Osteoblast (primary cell): Measurements from ENCODE around the gene CDC25A. TPM values are rescaled to one million over a fixed set of nuclear protein-coding genes. Genes with fewer than 3 reads are reported as not detected.
"Not testable (repeated sequence)": the region's sequence is repeated elsewhere in the genome, so short reads cannot be mapped to it uniquely, and the experiment has no call there.

Source experiments
- DNase-seq: peaks from one replicate; pipeline ENCODE4 v3.0.0; 2011; ENCODE audit warnings: low spot score, mixed read lengths; ENCODE audit not compliant: insufficient read length; ENCODE audit errors: missing footprints
- H2AFZ ChIP-seq: 2 replicates; pipeline ENCODE4 v1.6.0; 2011; ENCODE audit warnings: mild to moderate bottlenecking, low read length
- H3K27ac ChIP-seq: 2 replicates; pipeline ENCODE4 v1.5.1; 2011; ENCODE audit warnings: mild to moderate bottlenecking, low read depth, low read length, moderate library complexity
- H3K27me3 ChIP-seq: 2 replicates; pipeline ENCODE4 v1.6.0; 2012; ENCODE audit warnings: mild to moderate bottlenecking, control low read depth, inconsistent platforms, low read length, moderate library complexity; ENCODE audit not compliant: insufficient read depth
- H3K36me3 ChIP-seq: 2 replicates; pipeline ENCODE4 v1.5.1; 2011; ENCODE audit warnings: mild to moderate bottlenecking, low read length, control low read depth, moderate library complexity; ENCODE audit not compliant: insufficient read depth
- H3K4me1 ChIP-seq: 2 replicates; pipeline ENCODE4 v1.5.1; 2011; ENCODE audit warnings: mild to moderate bottlenecking, low read length, control low read depth, moderate library complexity; ENCODE audit not compliant: insufficient read depth
- H3K4me2 ChIP-seq: 2 replicates; pipeline ENCODE4 v1.6.0; 2011; ENCODE audit warnings: mild to moderate bottlenecking, low read length; ENCODE audit not compliant: insufficient read depth
- H3K4me3 ChIP-seq: fragments of 200-600 bp; sonication (generic); 3 replicates; pipeline ENCODE4 v1.5.1; 2012; ENCODE audit warnings: mild to moderate bottlenecking, low read length, inconsistent platforms; ENCODE audit not compliant: insufficient read depth
- H3K79me2 ChIP-seq: 2 replicates; pipeline ENCODE4 v1.6.0; 2012; ENCODE audit warnings: mild to moderate bottlenecking, low read length, control low read depth, inconsistent platforms; ENCODE audit not compliant: insufficient read depth
- H3K9me3 ChIP-seq: 2 replicates; pipeline ENCODE4 v1.5.1; 2011; ENCODE audit warnings: low read depth, low read length, control low read depth
- H4K20me1 ChIP-seq: 2 replicates; pipeline ENCODE4 v1.6.0; 2012; ENCODE audit warnings: mild to moderate bottlenecking, low read length, control low read depth; ENCODE audit not compliant: insufficient read depth
- total RNA-seq: library from RNA; depleted of rRNA; stranded (reverse); fragments of >200 nt; gene quantifications from 2 replicates; pipeline ENCODE4 v1.2.3, GENCODE V29; 2012
- TF ChIP-seq, protein P1 (sequence below): IDR thresholded peaks from 2 replicates; pipeline ENCODE4 v1.5.1; 2011; ENCODE audit warnings: mild to moderate bottlenecking, low read depth, low read length, moderate library complexity; ENCODE audit errors: extremely low read depth

Gene CDC25A
- total RNA-seq, 1 donor: 1.1 TPM

GRCh38 chr3:48215876-48216275 lies 27.7 kb upstream of the CDC25A start:
- Histone ChIP-seq H3K27me3 (peaks cover 16% of the 10 kb centered on the region), H3K4me1 (peaks cover 8% of the 10 kb centered on the region), H3K9me3 (no peaks in the 10 kb centered on the region), H3K4me2 (no peak overlapping the region), H3K27ac (no peak overlapping the region), H3K4me3 (no peak overlapping the region), H3K79me2 (no peaks in the 10 kb centered on the region), H4K20me1 (no peaks in the 10 kb centered on the region), H3K36me3 (no peaks in the 10 kb centered on the region), H2AFZ (no peak overlapping the region)
- DNase-seq: peak; percentile 4
- TF ChIP-seq, protein P1, sequence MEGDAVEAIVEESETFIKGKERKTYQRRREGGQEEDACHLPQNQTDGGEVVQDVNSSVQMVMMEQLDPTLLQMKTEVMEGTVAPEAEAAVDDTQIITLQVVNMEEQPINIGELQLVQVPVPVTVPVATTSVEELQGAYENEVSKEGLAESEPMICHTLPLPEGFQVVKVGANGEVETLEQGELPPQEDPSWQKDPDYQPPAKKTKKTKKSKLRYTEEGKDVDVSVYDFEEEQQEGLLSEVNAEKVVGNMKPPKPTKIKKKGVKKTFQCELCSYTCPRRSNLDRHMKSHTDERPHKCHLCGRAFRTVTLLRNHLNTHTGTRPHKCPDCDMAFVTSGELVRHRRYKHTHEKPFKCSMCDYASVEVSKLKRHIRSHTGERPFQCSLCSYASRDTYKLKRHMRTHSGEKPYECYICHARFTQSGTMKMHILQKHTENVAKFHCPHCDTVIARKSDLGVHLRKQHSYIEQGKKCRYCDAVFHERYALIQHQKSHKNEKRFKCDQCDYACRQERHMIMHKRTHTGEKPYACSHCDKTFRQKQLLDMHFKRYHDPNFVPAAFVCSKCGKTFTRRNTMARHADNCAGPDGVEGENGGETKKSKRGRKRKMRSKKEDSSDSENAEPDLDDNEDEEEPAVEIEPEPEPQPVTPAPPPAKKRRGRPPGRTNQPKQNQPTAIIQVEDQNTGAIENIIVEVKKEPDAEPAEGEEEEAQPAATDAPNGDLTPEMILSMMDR: no peak

DNA sequence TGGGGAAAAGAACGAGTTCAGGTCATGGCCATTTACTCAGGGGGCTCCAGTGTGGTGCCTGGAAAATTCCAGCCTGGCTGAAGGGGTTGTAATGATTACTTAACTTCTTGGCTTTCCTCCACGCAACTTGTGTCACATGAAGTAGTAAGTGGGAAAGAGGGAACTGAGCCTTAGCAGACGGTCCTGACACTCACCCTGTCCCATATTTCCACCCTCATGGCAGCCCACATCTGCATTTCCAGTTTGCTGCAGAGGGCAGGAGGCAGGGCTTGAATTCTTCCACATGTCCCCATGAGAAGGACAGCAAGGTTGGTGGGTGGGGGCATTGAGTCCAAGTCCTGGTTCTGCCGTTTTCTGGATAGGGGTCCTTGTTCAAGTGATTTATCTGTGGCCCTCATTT lies 27.2 kb upstream of the CDC25A start:
- TF ChIP-seq, protein P1: no peak
- no peaks in the 10 kb centered on the region for H3K9me3 ChIP-seq
- no peaks in the 10 kb centered on the region for H4K20me1 ChIP-seq
- no peak overlapping the region for H3K4me3 ChIP-seq
- no peaks in the 10 kb centered on the region for H3K36me3 ChIP-seq
- H3K27ac ChIP-seq: no peak overlapping the region
- H2AFZ ChIP-seq: no peak overlapping the region
- H3K79me2 ChIP-seq: no peaks in the 10 kb centered on the region
- H3K4me1 ChIP-seq: peaks cover 8% of the 10 kb centered on the region
- H3K4me2 ChIP-seq: no peak overlapping the region
- H3K27me3 ChIP-seq: peaks cover 16% of the 10 kb centered on the region
- peak; percentile 62 for DNase-seq

- H3K4me3 ChIP-seq: no peak overlapping the region
- H3K9me3 ChIP-seq: no peaks in the 10 kb centered on the region
- TF ChIP-seq, protein P1: no peak
- no peaks in the 10 kb centered on the region for H3K36me3 ChIP-seq
- peaks cover 8% of the 10 kb centered on the region for H3K4me1 ChIP-seq
- H3K79me2 ChIP-seq: no peaks in the 10 kb centered on the region
- H3K27me3 ChIP-seq: peaks cover 16% of the 10 kb centered on the region
- H3K4me2 ChIP-seq: no peak overlapping the region
- no peak overlapping the region for H3K27ac ChIP-seq
- H2AFZ ChIP-seq: no peak overlapping the region
- DNase-seq: peak; percentile 77
- no peaks in the 10 kb centered on the region for H4K20me1 ChIP-seq
Observed at GRCh38 chr3:48215019-48215418, 26.8 kb upstream of the CDC25A start.

- H3K4me1 ChIP-seq: peaks cover 8% of the 10 kb centered on the region
- no peak overlapping the region for H3K27ac ChIP-seq
- H2AFZ ChIP-seq: no peak overlapping the region
- TF ChIP-seq, protein P1: no peak
- no peaks in the 10 kb centered on the region for H3K36me3 ChIP-seq
- H3K4me2 ChIP-seq: no peak overlapping the region
- peak; percentile 62 for DNase-seq
- peaks cover 16% of the 10 kb centered on the region for H3K27me3 ChIP-seq
- no peak overlapping the region for H3K4me3 ChIP-seq
- no peaks in the 10 kb centered on the region for H3K79me2 ChIP-seq
- H3K9me3 ChIP-seq: no peaks in the 10 kb centered on the region
- no peaks in the 10 kb centered on the region for H4K20me1 ChIP-seq
Observed at GRCh38 chr3:48214225-48214624, 26.0 kb upstream of the CDC25A start.

DNA sequence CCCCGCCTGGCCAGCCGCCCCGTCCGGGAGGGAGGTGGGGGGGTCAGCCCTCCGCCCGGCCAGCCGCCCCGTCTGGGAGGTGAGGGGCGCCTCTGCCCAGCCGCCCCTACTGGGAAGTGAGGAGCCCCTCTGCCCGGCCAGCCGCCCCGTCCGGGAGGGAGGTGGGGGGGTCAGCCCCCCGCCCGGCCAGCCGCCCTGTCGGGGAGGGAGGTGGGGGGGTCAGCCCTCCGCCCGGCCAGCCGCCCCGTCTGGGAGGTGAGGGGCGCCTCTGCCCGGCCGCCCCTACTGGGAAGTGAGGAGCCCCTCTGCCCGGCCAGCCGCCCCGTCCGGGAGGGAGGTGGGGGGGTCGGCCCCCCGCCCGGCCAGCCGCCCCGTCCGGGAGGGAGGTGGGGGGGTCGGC lies 23.6 kb upstream of the CDC25A start:
- H2AFZ ChIP-seq, H3K36me3 ChIP-seq, H3K9me3 ChIP-seq, H3K4me1 ChIP-seq, DNase-seq, H3K4me2 ChIP-seq, H3K4me3 ChIP-seq, H3K27ac ChIP-seq, H4K20me1 ChIP-seq, H3K79me2 ChIP-seq: not testable (repeated sequence)
- peaks cover 14% of the 10 kb centered on the region for H3K27me3 ChIP-seq

DNA sequence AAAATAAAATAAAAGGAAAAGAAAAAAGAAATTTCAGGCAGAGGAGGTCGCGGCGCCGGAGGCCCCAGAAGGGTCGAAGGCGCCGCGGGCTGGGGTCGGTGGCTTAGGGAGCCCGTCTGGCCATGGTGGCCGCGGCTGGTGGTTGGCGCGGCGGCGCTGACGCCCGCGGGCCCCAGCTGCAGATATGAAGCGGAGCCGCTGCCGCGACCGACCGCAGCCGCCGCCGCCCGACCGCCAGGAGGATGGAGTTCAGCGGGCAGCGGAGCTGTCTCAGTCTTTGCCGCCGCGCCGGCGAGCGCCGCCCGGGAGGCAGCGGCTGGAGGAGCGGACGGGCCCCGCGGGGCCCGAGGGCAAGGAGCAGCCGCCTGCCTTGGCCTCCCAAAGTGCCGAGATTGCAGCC lies 22.3 kb upstream of the CDC25A start:
- not testable (repeated sequence) for H4K20me1 ChIP-seq, H3K27ac ChIP-seq, H3K4me2 ChIP-seq, H3K36me3 ChIP-seq, H2AFZ ChIP-seq, H3K27me3 ChIP-seq, H3K9me3 ChIP-seq, H3K4me3 ChIP-seq, H3K79me2 ChIP-seq, DNase-seq, H3K4me1 ChIP-seq
